Measurements from ENCODE around the gene GTPBP4. TPM values are rescaled to one million over a fixed set of nuclear protein-coding genes. Genes with fewer than 3 reads are reported as not detected.

The GTPBP4 gene
- polyA plus RNA-seq, 1 donor (not counting 4 experiments of a cell fraction or from before 2014, with no cell fraction given), result 70.4 TPM

GRCh38 chr10:1061930-1062774 lies 73.9 kb downstream of the GTPBP4 start:
- no peak overlapping the region for H3K9ac ChIP-seq (ENCODE audit: control insufficient read depth, extremely low read depth, insufficient read depth, low read length)
- FAIRE-seq (peak; percentile 68), DNase-seq (ENCODE audit: low read depth, low spot score) (no peak)
- H3K4me1 ChIP-seq (ENCODE audit: control insufficient read depth, extremely low read depth, insufficient read depth, low read length), result peaks cover 54% of the 10 kb centered on the region
- no peaks in the 10 kb centered on the region for H4K20me1 ChIP-seq (ENCODE audit: control insufficient read depth, extremely low read depth, insufficient read depth, low read length)
- no peak overlapping the region for H2AFZ ChIP-seq (ENCODE audit: control insufficient read depth, low read length)
- peaks cover 68% of the 10 kb centered on the region for H3K79me2 ChIP-seq (ENCODE audit: control insufficient read depth, insufficient read depth, low read length)
- H3K36me3 ChIP-seq (ENCODE audit: control insufficient read depth in 2 of 2, extremely low read depth in 1 of 2, insufficient read depth in 2 of 2, low read length in 2 of 2), result peaks cover 0 to 8% of the 10 kb centered on the region in 2 experiments
- H3K4me2 ChIP-seq (ENCODE audit: control insufficient read depth, extremely low read depth, insufficient read depth, low read depth, low read length), result peak overlapping the region; percentile 59
- dilution Hi-C loops (cut with MboI; ENCODE audit: extremely low pct_ligation_motif_present, low sequenced_read_pairs), result no loop called here
- no peaks in the 10 kb centered on the region for H3K9me1 ChIP-seq (ENCODE audit: control insufficient read depth, extremely low read depth, insufficient read depth, low read length)
- H3K27me3 ChIP-seq (ENCODE audit: control insufficient read depth, extremely low read depth, insufficient read depth, low read length), result no peaks in the 10 kb centered on the region
- no peaks in the 10 kb centered on the region for H3K9me3 ChIP-seq (ENCODE audit: control insufficient read depth, low read depth, low read length)
- peak overlapping the region in 2 of 3 experiments; percentile 5 to 14 for H3K4me3 ChIP-seq (ENCODE audit: control insufficient read depth in 2 of 3, extremely low read depth in 1 of 3, insufficient read depth in 2 of 3, low read depth in 1 of 3, low read length in 3 of 3)
- H3K27ac ChIP-seq (ENCODE audit: control insufficient read depth, insufficient read depth, low read length), result peak overlapping the region; percentile 42
- TF ChIP-seq, protein P1, sequence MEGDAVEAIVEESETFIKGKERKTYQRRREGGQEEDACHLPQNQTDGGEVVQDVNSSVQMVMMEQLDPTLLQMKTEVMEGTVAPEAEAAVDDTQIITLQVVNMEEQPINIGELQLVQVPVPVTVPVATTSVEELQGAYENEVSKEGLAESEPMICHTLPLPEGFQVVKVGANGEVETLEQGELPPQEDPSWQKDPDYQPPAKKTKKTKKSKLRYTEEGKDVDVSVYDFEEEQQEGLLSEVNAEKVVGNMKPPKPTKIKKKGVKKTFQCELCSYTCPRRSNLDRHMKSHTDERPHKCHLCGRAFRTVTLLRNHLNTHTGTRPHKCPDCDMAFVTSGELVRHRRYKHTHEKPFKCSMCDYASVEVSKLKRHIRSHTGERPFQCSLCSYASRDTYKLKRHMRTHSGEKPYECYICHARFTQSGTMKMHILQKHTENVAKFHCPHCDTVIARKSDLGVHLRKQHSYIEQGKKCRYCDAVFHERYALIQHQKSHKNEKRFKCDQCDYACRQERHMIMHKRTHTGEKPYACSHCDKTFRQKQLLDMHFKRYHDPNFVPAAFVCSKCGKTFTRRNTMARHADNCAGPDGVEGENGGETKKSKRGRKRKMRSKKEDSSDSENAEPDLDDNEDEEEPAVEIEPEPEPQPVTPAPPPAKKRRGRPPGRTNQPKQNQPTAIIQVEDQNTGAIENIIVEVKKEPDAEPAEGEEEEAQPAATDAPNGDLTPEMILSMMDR (optimal IDR thresholded peaks at IDR 0.05 in 1 of 3, IDR thresholded peaks at IDR 0.05 in 1 of 3, conservative IDR thresholded peaks at IDR 0.05 in 1 of 3; ENCODE audit: extremely low read depth in 1 of 3, insufficient read depth in 2 of 3, low read length in 3 of 3), result no peak

GRCh38 chr10:1063232-1063865 lies 75.1 kb downstream of the GTPBP4 start:
- no peak overlapping the region for H3K9ac ChIP-seq (ENCODE audit: control insufficient read depth, extremely low read depth, insufficient read depth, low read length)
- no peak for TF ChIP-seq EZH2 (IDR thresholded peaks at IDR 0.05; ENCODE audit: low read length)
- TF ChIP-seq, protein P1 (optimal IDR thresholded peaks at IDR 0.05 in 1 of 3, IDR thresholded peaks at IDR 0.05 in 1 of 3, conservative IDR thresholded peaks at IDR 0.05 in 1 of 3; ENCODE audit: extremely low read depth in 1 of 3, insufficient read depth in 2 of 3, low read length in 3 of 3), result no peak
- no peak overlapping the region for H3K27ac ChIP-seq (ENCODE audit: control insufficient read depth, insufficient read depth, low read length)
- no peak overlapping the region for H3K4me2 ChIP-seq (ENCODE audit: control insufficient read depth, extremely low read depth, insufficient read depth, low read depth, low read length)
- dilution Hi-C loops (cut with MboI; ENCODE audit: extremely low pct_ligation_motif_present, low sequenced_read_pairs), result no loop called here
- DNase-seq (ENCODE audit: low read depth, low spot score) (no peak), FAIRE-seq (no peak)
- H4K20me1 ChIP-seq (ENCODE audit: control insufficient read depth, extremely low read depth, insufficient read depth, low read length), result no peaks in the 10 kb centered on the region
- no peak overlapping the region for H2AFZ ChIP-seq (ENCODE audit: control insufficient read depth, low read length)
- peaks cover 0 to 8% of the 10 kb centered on the region in 2 experiments for H3K36me3 ChIP-seq (ENCODE audit: control insufficient read depth in 2 of 2, extremely low read depth in 1 of 2, insufficient read depth in 2 of 2, low read length in 2 of 2)
- peaks cover 64% of the 10 kb centered on the region for H3K79me2 ChIP-seq (ENCODE audit: control insufficient read depth, insufficient read depth, low read length)
- no peaks in the 10 kb centered on the region for H3K9me1 ChIP-seq (ENCODE audit: control insufficient read depth, extremely low read depth, insufficient read depth, low read length)
- H3K4me1 ChIP-seq (ENCODE audit: control insufficient read depth, extremely low read depth, insufficient read depth, low read length), result peaks cover 44% of the 10 kb centered on the region
- H3K9me3 ChIP-seq (ENCODE audit: control insufficient read depth, low read depth, low read length), result no peaks in the 10 kb centered on the region
- no peaks in the 10 kb centered on the region for H3K27me3 ChIP-seq (ENCODE audit: control insufficient read depth, extremely low read depth, insufficient read depth, low read length)
- no peak overlapping the region for H3K4me3 ChIP-seq (ENCODE audit: control insufficient read depth in 2 of 3, extremely low read depth in 1 of 3, insufficient read depth in 2 of 3, low read depth in 1 of 3, low read length in 3 of 3)
